ENCODE results near the gene CNOT2.

CNOT2 gene

GRCh38 chr12:70245458-70245857 is 2.2 kb downstream of the CNOT2 start:
- H3K9me3 ChIP-seq (ENCODE audit: insufficient read depth, low read length): no peaks in the 10 kb centered on the region
- peaks cover 90% of the 10 kb centered on the region for H3K79me2 ChIP-seq (ENCODE audit: insufficient read depth, low read length)
- H4K20me1 ChIP-seq (ENCODE audit: low read depth, low read length): peaks cover 42% of the 10 kb centered on the region
- TF ChIP-seq EZH2phosphoT487 (conservative IDR thresholded peaks at IDR 0.05; ENCODE audit: low read length) (no peak), CTCF (IDR thresholded peaks at IDR 0.05; ENCODE audit: insufficient read depth, low read length, poor library complexity, severe bottlenecking) (no peak)
- H3F3A ChIP-seq (ENCODE audit: insufficient read depth): no peaks in the 10 kb centered on the region
- peak overlapping the region; percentile 20; the same call in 1 of the 2 replicates for H3K27ac ChIP-seq (ENCODE audit: low read depth, low read length)
- no peaks in the 10 kb centered on the region for H3K27me3 ChIP-seq (ENCODE audit: low read length)
- no peak overlapping the region for H2AFZ ChIP-seq (ENCODE audit: low read depth, low read length, severe bottlenecking)
- no peaks in the 10 kb centered on the region for H3K9me2 ChIP-seq (replicated peaks; ENCODE audit: insufficient read depth, low read length)
- peak overlapping the region; percentile 84; the same call in 1 of the 2 replicates for H3K9ac ChIP-seq (ENCODE audit: low read length)
- peaks cover 16% of the 10 kb centered on the region; the same call in 1 of the 2 replicates for H3K36me3 ChIP-seq (ENCODE audit: low read length)
- H3K4me2 ChIP-seq (ENCODE audit: low read depth, low read length, poor library complexity, severe bottlenecking): peak overlapping the region; percentile 98
- peak overlapping the region; percentile 69 for H3K4me3 ChIP-seq (ENCODE audit: insufficient read depth, low read length, poor library complexity, severe bottlenecking)

DNA sequence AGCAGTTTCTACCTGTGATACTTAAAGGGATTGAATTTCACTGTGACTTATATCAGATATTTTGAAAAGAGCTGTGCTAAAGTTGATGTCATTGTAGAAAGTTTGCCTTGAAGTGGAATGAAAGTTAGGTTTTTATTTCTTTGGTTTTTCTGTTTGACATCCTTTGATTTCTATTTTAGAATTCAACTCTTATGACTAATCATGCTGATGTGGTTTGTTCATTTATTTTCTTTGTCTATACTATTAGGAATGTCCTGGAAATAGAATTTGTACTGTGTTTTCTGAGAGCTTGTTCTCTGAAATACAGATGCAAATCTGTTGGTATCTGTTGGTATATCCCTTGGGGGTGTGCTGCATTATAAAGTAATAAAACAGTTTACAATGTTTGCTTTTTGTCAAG is 3.3 kb downstream of the CNOT2 start:
- TF ChIP-seq CTCF (IDR thresholded peaks at IDR 0.05; ENCODE audit: insufficient read depth, low read length, poor library complexity, severe bottlenecking) (no peak), EZH2phosphoT487 (conservative IDR thresholded peaks at IDR 0.05; ENCODE audit: low read length) (no peak)
- H3K27ac ChIP-seq (ENCODE audit: low read depth, low read length): no peak overlapping the region
- no peak overlapping the region for H3K9ac ChIP-seq (ENCODE audit: low read length)
- H4K20me1 ChIP-seq (ENCODE audit: low read depth, low read length): peaks cover 53% of the 10 kb centered on the region
- peaks cover 99% of the 10 kb centered on the region for H3K79me2 ChIP-seq (ENCODE audit: insufficient read depth, low read length)
- H3F3A ChIP-seq (ENCODE audit: insufficient read depth): no peaks in the 10 kb centered on the region
- H3K27me3 ChIP-seq (ENCODE audit: low read length): no peaks in the 10 kb centered on the region
- H3K9me2 ChIP-seq (replicated peaks; ENCODE audit: insufficient read depth, low read length): no peaks in the 10 kb centered on the region
- H3K36me3 ChIP-seq (ENCODE audit: low read length): peaks cover 10% of the 10 kb centered on the region; the same call in 1 of the 2 replicates
- H3K4me2 ChIP-seq (ENCODE audit: low read depth, low read length, poor library complexity, severe bottlenecking): peak overlapping the region; percentile 98
- H3K9me3 ChIP-seq (ENCODE audit: insufficient read depth, low read length): no peaks in the 10 kb centered on the region
- no peak overlapping the region for H2AFZ ChIP-seq (ENCODE audit: low read depth, low read length, severe bottlenecking)
- H3K4me3 ChIP-seq (ENCODE audit: insufficient read depth, low read length, poor library complexity, severe bottlenecking): no peak overlapping the region

- H3K4me2 ChIP-seq (ENCODE audit: low read depth, low read length, poor library complexity, severe bottlenecking): peak overlapping the region; percentile 3
- H3K9me2 ChIP-seq (replicated peaks; ENCODE audit: insufficient read depth, low read length): no peaks in the 10 kb centered on the region
- peaks cover 10% of the 10 kb centered on the region; the same call in 1 of the 2 replicates for H3K36me3 ChIP-seq (ENCODE audit: low read length)
- H3K79me2 ChIP-seq (ENCODE audit: insufficient read depth, low read length): peaks cover 99% of the 10 kb centered on the region
- no peak overlapping the region for H3K27ac ChIP-seq (ENCODE audit: low read depth, low read length)
- H4K20me1 ChIP-seq (ENCODE audit: low read depth, low read length): peaks cover 61% of the 10 kb centered on the region
- H3K4me3 ChIP-seq (ENCODE audit: insufficient read depth, low read length, poor library complexity, severe bottlenecking): no peak overlapping the region
- no peaks in the 10 kb centered on the region for H3K27me3 ChIP-seq (ENCODE audit: low read length)
- no peak overlapping the region for H2AFZ ChIP-seq (ENCODE audit: low read depth, low read length, severe bottlenecking)
- TF ChIP-seq CTCF (IDR thresholded peaks at IDR 0.05; ENCODE audit: insufficient read depth, low read length, poor library complexity, severe bottlenecking): no peak
- no peak for TF ChIP-seq EZH2phosphoT487 (conservative IDR thresholded peaks at IDR 0.05; ENCODE audit: low read length)
- H3K9ac ChIP-seq (ENCODE audit: low read length): no peak overlapping the region
- H3K9me3 ChIP-seq (ENCODE audit: insufficient read depth, low read length): no peaks in the 10 kb centered on the region
- no peaks in the 10 kb centered on the region for H3F3A ChIP-seq (ENCODE audit: insufficient read depth)
Observed at GRCh38 chr12:70247653-70248199, 4.5 kb downstream of the CNOT2 start.

All from SU-DHL-6 (cell line).